Activated B cell treated with CpG ODN at 0.5 μM for 24 hours (primary cell): ENCODE data around the gene DUSP28. TPM values are rescaled to one million over a fixed set of nuclear protein-coding genes. Genes with fewer than 3 reads are reported as not detected.

Source experiments
- ATAC-seq: fragments of 200-7000 bp; cut with Tn5 transposase; one replicate; pipeline ENCODE4 v1.10.0; 2021; ENCODE audit warnings: low read depth, mild to moderate bottlenecking, moderate library complexity
- CTCF ChIA-PET: fragments of 350-600 bp; sonication (Branson Sonifier 250); formaldehyde crosslinking; loops from one replicate; lab custom pipeline; 2021; ENCODE audit warnings: antibody characterized with exemption; lab: Charles Lee
- POLR2A ChIA-PET: fragments of 350-600 bp; sonication (Branson Sonifier 250); formaldehyde crosslinking; loops from one replicate; lab custom pipeline; 2021; ENCODE audit warnings: antibody characterized with exemption; lab: Charles Lee
- DNase-seq: peaks from one replicate; pipeline ENCODE4 v3.0.0; 2022
- H3K27ac Mint-ChIP-seq: one replicate; pipeline ENCODE4 v1.8.0; 2020; ENCODE audit warnings: mixed read lengths
- H3K27me3 Mint-ChIP-seq: one replicate; pipeline ENCODE4 v1.8.0; 2021; ENCODE audit warnings: mixed read lengths
- H3K36me3 Mint-ChIP-seq: one replicate; pipeline ENCODE4 v1.8.0; 2021; ENCODE audit warnings: low read depth, mixed read lengths
- H3K4me1 Mint-ChIP-seq: one replicate; pipeline ENCODE4 v1.8.0; 2021; ENCODE audit warnings: mixed read lengths
- H3K4me3 Mint-ChIP-seq: one replicate; pipeline ENCODE4 v1.8.0; 2020; ENCODE audit warnings: mild to moderate bottlenecking, mixed read lengths
- H3K9me3 Mint-ChIP-seq: one replicate; pipeline ENCODE4 v1.8.0; 2020; ENCODE audit warnings: mixed read lengths
- intact Hi-C: fragments of 100-400 bp; cut with micrococcal nuclease; formaldehyde crosslinking; loops from one replicate; pipeline ENCODE4 v1.15.1; 2024
- total RNA-seq: library from RNA; stranded (reverse); gene quantifications from 2 replicates; pipeline ENCODE4 v1.2.3, GENCODE V29; 2022
- TF ChIP-seq, protein P1 (sequence below): fragments of 200-600 bp; IDR thresholded peaks from one replicate; pipeline ENCODE4 v1.8.0; 2022; ENCODE audit warnings: antibody characterized with exemption, mild to moderate bottlenecking

Gene DUSP28
- total RNA-seq, 1 donor from 2014 or later, result 11.5 TPM

- no peaks in the 10 kb centered on the region for H3K27me3 Mint-ChIP-seq
- intact Hi-C loops, result no loop called here
- no peak overlapping the region for H3K4me3 Mint-ChIP-seq
- no peaks in the 10 kb centered on the region for H3K9me3 Mint-ChIP-seq
- ChIA-PET POLR2A (no interaction called here), CTCF (no interaction called here)
- TF ChIP-seq, protein P1, sequence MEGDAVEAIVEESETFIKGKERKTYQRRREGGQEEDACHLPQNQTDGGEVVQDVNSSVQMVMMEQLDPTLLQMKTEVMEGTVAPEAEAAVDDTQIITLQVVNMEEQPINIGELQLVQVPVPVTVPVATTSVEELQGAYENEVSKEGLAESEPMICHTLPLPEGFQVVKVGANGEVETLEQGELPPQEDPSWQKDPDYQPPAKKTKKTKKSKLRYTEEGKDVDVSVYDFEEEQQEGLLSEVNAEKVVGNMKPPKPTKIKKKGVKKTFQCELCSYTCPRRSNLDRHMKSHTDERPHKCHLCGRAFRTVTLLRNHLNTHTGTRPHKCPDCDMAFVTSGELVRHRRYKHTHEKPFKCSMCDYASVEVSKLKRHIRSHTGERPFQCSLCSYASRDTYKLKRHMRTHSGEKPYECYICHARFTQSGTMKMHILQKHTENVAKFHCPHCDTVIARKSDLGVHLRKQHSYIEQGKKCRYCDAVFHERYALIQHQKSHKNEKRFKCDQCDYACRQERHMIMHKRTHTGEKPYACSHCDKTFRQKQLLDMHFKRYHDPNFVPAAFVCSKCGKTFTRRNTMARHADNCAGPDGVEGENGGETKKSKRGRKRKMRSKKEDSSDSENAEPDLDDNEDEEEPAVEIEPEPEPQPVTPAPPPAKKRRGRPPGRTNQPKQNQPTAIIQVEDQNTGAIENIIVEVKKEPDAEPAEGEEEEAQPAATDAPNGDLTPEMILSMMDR, result no peak
- H3K4me1 Mint-ChIP-seq, result no peaks in the 10 kb centered on the region
- H3K27ac Mint-ChIP-seq, result no peak overlapping the region
- peaks cover 28% of the 10 kb centered on the region for H3K36me3 Mint-ChIP-seq
- DNase-seq (no peak), ATAC-seq (no peak)
Measured at GRCh38 chr2:240603081-240603835, 43.1 kb downstream of the DUSP28 start.

DNA sequence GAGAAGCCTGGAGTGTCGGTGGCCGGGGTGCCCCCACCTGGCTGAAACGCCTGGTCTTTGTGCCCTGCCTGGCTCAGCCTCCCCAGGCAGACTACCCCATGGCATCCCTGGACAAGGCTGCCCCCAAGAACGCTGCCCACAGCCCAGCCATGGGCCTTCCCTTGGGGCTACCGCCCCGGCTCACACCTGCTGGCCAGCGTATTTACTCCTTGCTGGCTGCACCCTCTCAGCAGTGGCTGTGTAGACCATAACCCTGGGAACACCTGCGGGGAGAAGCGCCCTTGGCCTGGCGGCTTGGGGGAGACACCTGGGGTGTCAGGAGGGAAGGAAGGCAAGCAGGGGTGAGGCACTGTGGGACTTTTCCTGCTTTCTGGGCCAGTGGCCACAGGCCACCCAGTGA lies 43.7 kb downstream of the DUSP28 start:
- Mint-ChIP-seq H3K4me3 (no peak overlapping the region), H3K9me3 (no peaks in the 10 kb centered on the region), H3K27me3 (no peaks in the 10 kb centered on the region), H3K27ac (no peak overlapping the region), H3K4me1 (no peaks in the 10 kb centered on the region), H3K36me3 (peaks cover 27% of the 10 kb centered on the region)
- DNase-seq (no peak), ATAC-seq (no peak)
- TF ChIP-seq, protein P1, result no peak
- POLR2A ChIA-PET, result no interaction called here
- intact Hi-C loops, result no loop called here
- CTCF ChIA-PET, result no interaction called here

DNA sequence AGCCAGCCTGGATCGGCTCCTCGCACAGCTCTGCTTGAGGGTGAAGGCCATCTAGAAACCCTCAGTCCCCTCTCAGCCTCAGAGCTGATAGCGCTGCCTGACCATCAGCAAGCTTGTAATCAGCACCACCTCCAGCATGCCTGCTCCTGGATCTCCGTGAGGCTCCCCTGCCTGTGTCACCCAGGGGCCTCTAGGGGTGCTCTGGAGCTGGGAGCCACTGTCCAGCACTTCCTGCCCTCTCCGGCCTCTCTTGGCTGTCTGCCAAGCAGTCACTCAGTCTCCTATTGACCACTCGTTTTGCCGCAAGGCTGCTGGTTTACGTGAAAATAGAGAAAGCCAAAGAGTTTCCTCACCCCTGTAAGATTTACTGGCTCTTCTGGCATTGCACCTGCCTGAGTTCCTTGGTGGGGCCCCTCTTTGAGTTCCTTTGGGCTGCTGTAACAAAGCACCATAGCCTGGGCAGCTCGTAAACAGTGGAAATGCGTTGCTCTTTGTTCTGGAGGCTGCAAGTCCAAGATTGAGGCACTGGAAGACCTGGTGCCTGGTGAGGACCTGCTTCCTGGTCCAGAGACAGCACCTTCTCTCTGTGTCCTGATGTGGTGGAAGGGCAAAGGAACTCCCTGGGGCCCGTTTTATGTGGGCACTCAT lies 44.3 kb downstream of the DUSP28 start:
- H3K36me3 Mint-ChIP-seq, result peaks cover 21% of the 10 kb centered on the region
- ChIA-PET POLR2A (no interaction called here), CTCF (no interaction called here)
- H3K27me3 Mint-ChIP-seq, result no peaks in the 10 kb centered on the region
- intact Hi-C loops, result no loop called here
- DNase-seq, result no peak
- no peak overlapping the region for H3K27ac Mint-ChIP-seq
- TF ChIP-seq, protein P1, result no peak
- H3K4me1 Mint-ChIP-seq, result no peaks in the 10 kb centered on the region
- no peak overlapping the region for H3K4me3 Mint-ChIP-seq
- ATAC-seq, result no peak
- H3K9me3 Mint-ChIP-seq, result no peaks in the 10 kb centered on the region

DNA sequence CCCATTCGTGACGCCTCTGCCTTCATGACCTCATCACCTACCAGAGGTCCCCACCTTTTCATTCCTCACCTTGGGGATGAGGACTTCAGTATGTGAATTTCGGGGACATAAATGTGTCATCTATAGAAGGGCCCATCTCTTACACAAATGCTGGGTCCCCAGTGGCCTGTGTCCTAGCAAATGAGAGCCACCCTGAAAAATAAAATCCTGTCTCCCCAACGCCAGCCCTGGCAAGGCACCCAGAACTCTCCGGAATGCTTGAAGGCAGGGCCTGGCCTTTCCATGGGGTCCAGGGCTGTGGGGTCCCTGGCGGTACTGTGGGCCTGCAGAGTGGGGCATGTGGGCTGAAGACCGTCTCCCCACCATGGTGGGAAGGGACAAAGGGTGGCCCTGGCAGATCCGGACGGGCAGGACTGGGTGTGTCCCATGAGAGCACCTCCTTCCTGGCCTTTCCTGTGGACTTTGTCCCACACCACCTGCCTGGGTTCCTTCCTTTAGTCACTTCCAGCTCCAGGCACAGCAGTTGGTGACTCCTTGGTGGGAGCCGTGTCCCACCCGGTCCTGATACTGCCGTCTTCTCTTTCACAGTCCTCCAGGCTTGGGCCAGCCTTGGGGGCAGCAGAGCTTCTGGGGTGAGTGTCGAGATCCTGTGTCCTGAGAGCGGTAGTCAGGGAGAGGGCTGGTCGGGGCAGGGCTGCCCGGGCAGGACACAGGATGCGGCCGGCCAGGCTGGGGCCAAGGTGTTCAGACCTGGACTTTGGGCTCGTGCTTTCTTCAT lies 45.0 kb downstream of the DUSP28 start:
- H3K9me3 Mint-ChIP-seq, result no peaks in the 10 kb centered on the region
- no peak overlapping the region for H3K4me3 Mint-ChIP-seq
- DNase-seq, result no peak
- ATAC-seq, result no peak
- ChIA-PET POLR2A (no interaction called here), CTCF (no interaction called here)
- H3K4me1 Mint-ChIP-seq, result no peaks in the 10 kb centered on the region
- intact Hi-C loops, result no loop called here
- no peak overlapping the region for H3K27ac Mint-ChIP-seq
- peaks cover 14% of the 10 kb centered on the region for H3K36me3 Mint-ChIP-seq
- no peaks in the 10 kb centered on the region for H3K27me3 Mint-ChIP-seq
- TF ChIP-seq, protein P1, result no peak
